Neural progenitor cell (in vitro differentiated cells): ENCODE results near the gene FYTTD1. TPM values are rescaled to one million over a fixed set of nuclear protein-coding genes. Genes with fewer than 3 reads are reported as not detected.

Source experiments
- DNase-seq: peaks from one replicate; pipeline ENCODE4 v3.0.0-alpha.2; 2016; ENCODE audit warnings: low spot score
- H2AFZ ChIP-seq: fragments of 200-600 bp; sonication (generic); replicated peaks from 2 replicates; pipeline ENCODE4 v1.6.1; 2016; ENCODE audit warnings: antibody characterized with exemption
- H3F3A ChIP-seq: fragments of 200-600 bp; sonication (generic); 2 replicates; pipeline ENCODE4 v1.6.1; 2016; ENCODE audit warnings: antibody characterized with exemption, low read depth
- H3K27ac ChIP-seq: fragments of 200-600 bp; sonication (generic); 2 replicates; pipeline ENCODE4 v1.5.1; 2016; ENCODE audit warnings: mild to moderate bottlenecking
- H3K27me3 ChIP-seq: fragments of 200-600 bp; sonication (generic); 2 replicates; pipeline ENCODE4 v1.6.1; 2016; ENCODE audit warnings: mild to moderate bottlenecking, moderate library complexity
- H3K36me3 ChIP-seq: fragments of 200-600 bp; sonication (generic); 2 replicates; pipeline ENCODE4 v1.5.1; 2016
- H3K4me1 ChIP-seq: fragments of 200-600 bp; sonication (generic); 2 replicates; pipeline ENCODE4 v1.6.1; 2016; ENCODE audit warnings: mixed run types
- H3K4me2 ChIP-seq: fragments of 200-600 bp; sonication (generic); 2 replicates; pipeline ENCODE4 v1.6.1; 2016
- H3K4me3 ChIP-seq: fragments of 200-600 bp; sonication (generic); 2 replicates; pipeline ENCODE4 v1.5.1; 2016
- H3K79me2 ChIP-seq: fragments of 200-600 bp; sonication (generic); 2 replicates; pipeline ENCODE4 v1.6.1; 2016; ENCODE audit warnings: low read depth
- H3K9ac ChIP-seq: fragments of 200-600 bp; sonication (generic); 2 replicates; pipeline ENCODE4 v1.6.1; 2016
- H3K9me3 ChIP-seq: fragments of 200-600 bp; sonication (generic); 2 replicates; pipeline ENCODE4 v1.5.1; 2016; ENCODE audit warnings: low read depth
- H4K20me1 ChIP-seq: fragments of 200-600 bp; sonication (generic); 2 replicates; pipeline ENCODE4 v1.6.1; 2016; ENCODE audit warnings: low read depth
- H3K27ac Mint-ChIP-seq: 3 replicates; pipeline ENCODE4 v1.8.0; 2021; ENCODE audit warnings: mixed read lengths
- H3K27me3 Mint-ChIP-seq: 2 replicates; pipeline ENCODE4 v1.8.0; 2022; ENCODE audit warnings: low read depth, mild to moderate bottlenecking, inconsistent platforms, moderate library complexity, mixed read lengths; ENCODE audit not compliant: insufficient read depth
- H3K36me3 Mint-ChIP-seq: 3 replicates; pipeline ENCODE4 v1.8.0; 2021; ENCODE audit warnings: mixed read lengths
- H3K4me1 Mint-ChIP-seq: 3 replicates; pipeline ENCODE4 v1.8.0; 2021; ENCODE audit warnings: mixed read lengths
- H3K4me3 Mint-ChIP-seq: 3 replicates; pipeline ENCODE4 v1.8.0; 2021; ENCODE audit warnings: mild to moderate bottlenecking, moderate library complexity, mixed read lengths
- H3K9me3 Mint-ChIP-seq: 3 replicates; pipeline ENCODE4 v1.8.0; 2020; ENCODE audit warnings: mixed read lengths
- CTCF ChIP-seq: fragments of 200-600 bp; sonication (generic); IDR thresholded peaks from 2 replicates; pipeline ENCODE4 v1.5.1; 2017; ENCODE audit warnings: antibody characterized with exemption, mild to moderate bottlenecking
- EZH2 ChIP-seq: fragments of 200-600 bp; sonication (generic); IDR thresholded peaks from 2 replicates; pipeline ENCODE4 v1.6.1; 2017; ENCODE audit warnings: antibody characterized with exemption, mild to moderate bottlenecking, moderate library complexity
- EZH2phosphoT487 ChIP-seq: fragments of 200-600 bp; sonication (generic); IDR thresholded peaks from 2 replicates; pipeline ENCODE4 v1.6.1; 2017; ENCODE audit warnings: antibody characterized with exemption
- total RNA-seq: library from RNA; depleted of rRNA; stranded (reverse); fragments of >200 nt; gene quantifications from 2 replicates; pipeline ENCODE4 v1.2.3, GENCODE V29; 2015; ENCODE audit warnings: low replicate concordance

FYTTD1 gene, protein sequence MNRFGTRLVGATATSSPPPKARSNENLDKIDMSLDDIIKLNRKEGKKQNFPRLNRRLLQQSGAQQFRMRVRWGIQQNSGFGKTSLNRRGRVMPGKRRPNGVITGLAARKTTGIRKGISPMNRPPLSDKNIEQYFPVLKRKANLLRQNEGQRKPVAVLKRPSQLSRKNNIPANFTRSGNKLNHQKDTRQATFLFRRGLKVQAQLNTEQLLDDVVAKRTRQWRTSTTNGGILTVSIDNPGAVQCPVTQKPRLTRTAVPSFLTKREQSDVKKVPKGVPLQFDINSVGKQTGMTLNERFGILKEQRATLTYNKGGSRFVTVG
- total RNA-seq: 38.4 and 104 TPM in 2 replicates

DNA sequence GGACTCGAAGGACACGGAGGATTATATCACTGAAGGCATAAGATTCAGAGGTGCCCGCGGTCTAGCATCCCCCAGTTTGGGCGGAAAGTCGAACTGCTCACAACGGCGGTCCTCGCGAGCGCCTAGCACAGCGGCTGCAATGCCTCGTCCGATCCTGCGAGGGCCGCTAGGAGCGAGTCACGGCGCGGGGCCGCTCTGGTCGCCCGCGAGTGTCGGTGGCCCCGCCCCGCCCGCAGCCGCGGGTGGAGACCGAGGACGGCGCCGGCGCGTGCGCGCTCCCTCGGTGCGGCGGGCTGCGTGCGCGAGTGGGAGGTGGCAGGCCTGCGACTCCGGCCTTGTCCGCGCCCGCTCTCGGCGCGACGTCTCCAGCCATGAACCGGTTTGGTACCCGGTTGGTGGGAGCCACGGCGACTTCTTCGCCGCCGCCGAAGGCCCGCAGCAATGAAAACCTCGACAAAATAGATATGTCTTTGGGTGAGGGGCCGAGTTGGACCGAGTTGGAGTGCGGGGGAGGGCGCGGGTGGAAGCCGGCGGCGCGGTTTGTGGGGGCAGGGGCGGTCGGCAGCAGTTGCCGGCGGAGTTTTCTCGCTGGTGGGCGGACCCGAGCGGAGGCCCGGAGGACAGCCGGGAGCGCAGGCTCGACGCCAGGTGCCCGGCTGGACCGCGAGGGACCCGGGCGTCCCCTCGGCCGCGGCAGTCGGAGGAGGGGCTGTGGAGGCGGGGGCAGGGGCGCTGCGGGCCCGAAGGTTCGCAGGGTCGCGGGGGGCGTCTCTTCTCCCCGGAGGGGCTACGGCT lies at the start of gene FYTTD1:
Gene FYTTD1 (plus strand): TSS at position 283 of the 795 bp plus-strand sequence. CDS start 89 bp downstream, at position 372.
- Mint-ChIP-seq H3K4me3 (peak within 1 kb of the TSS; percentile 99), H3K27me3 (peaks cover 10% of the 10 kb centered on the region), H3K27ac (peak within 1 kb of the TSS; percentile 53), H3K9me3 (no peaks in the 10 kb centered on the region), H3K36me3 (peaks cover under 1% of the 10 kb centered on the region), H3K4me1 (peaks cover 33% of the 10 kb centered on the region)
- Histone ChIP-seq H3K4me3 (peak within 1 kb of the TSS; percentile 77), H3K36me3 (no peaks in the 10 kb centered on the region), H3K4me1 (peaks cover 9% of the 10 kb centered on the region), H3K79me2 (peaks cover 39% of the 10 kb centered on the region), H4K20me1 (peaks cover 42% of the 10 kb centered on the region), H2AFZ (peak within 1 kb of the TSS; percentile 83), H3K27me3 (peaks cover 35% of the 10 kb centered on the region), H3F3A (peaks cover 36% of the 10 kb centered on the region), H3K27ac (no peak within 1 kb of the TSS), H3K9me3 (no peaks in the 10 kb centered on the region), H3K4me2 (peak within 1 kb of the TSS; percentile 77), H3K9ac (peak within 1 kb of the TSS; percentile 22)
- TF ChIP-seq EZH2phosphoT487 (no peak), EZH2 (peak; percentile 53), CTCF (peak; percentile 43)
- peak; percentile 90 for DNase-seq

GRCh38 chr3:197700095-197700494 lies 49.6 kb upstream of the FYTTD1 start:
- Histone ChIP-seq H3K4me1 (no peaks in the 10 kb centered on the region), H3K4me2 (no peak overlapping the region), H3K27ac (no peak overlapping the region), H3K27me3 (no peaks in the 10 kb centered on the region), H3K9me3 (no peaks in the 10 kb centered on the region), H3K4me3 (no peak overlapping the region), H2AFZ (no peak overlapping the region), H3K9ac (no peak overlapping the region), H3K36me3 (no peaks in the 10 kb centered on the region), H3F3A (no peaks in the 10 kb centered on the region), H3K79me2 (no peaks in the 10 kb centered on the region), H4K20me1 (no peaks in the 10 kb centered on the region)
- Mint-ChIP-seq H3K4me3 (no peak overlapping the region), H3K4me1 (no peaks in the 10 kb centered on the region), H3K9me3 (no peaks in the 10 kb centered on the region), H3K27me3 (peaks cover 2% of the 10 kb centered on the region), H3K27ac (no peak overlapping the region), H3K36me3 (peaks cover 46% of the 10 kb centered on the region)
- DNase-seq: no peak
- TF ChIP-seq EZH2: no peak

DNA sequence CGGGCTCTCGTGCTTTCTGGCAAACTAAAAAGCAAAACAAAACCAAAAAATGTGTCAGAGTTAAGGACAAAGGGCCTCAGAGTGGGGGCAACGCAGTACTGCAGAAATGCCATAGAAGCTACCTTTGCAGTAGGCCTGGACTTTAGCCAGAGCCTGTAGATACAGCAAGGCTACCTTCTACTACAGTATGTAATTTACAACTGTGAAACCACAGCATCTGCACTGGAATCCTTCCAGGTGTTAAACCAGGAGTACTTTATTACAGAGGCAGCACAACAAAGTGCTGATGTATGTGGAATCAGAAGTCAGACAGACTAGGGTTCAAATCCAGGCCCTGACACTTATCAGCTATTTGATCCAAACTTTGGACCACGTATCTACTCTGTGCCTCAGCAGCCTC lies 47.8 kb upstream of the FYTTD1 start:
- Histone ChIP-seq H3K4me1 (no peaks in the 10 kb centered on the region), H3K4me2 (no peak overlapping the region), H3K36me3 (no peaks in the 10 kb centered on the region), H2AFZ (no peak overlapping the region), H3F3A (no peaks in the 10 kb centered on the region), H4K20me1 (no peaks in the 10 kb centered on the region), H3K9ac (no peak overlapping the region), H3K27ac (no peak overlapping the region), H3K27me3 (no peaks in the 10 kb centered on the region), H3K4me3 (no peak overlapping the region), H3K79me2 (no peaks in the 10 kb centered on the region), H3K9me3 (no peaks in the 10 kb centered on the region)
- H3K27me3 Mint-ChIP-seq: peaks cover 2% of the 10 kb centered on the region
- no peaks in the 10 kb centered on the region for H3K4me1 Mint-ChIP-seq
- no peak for TF ChIP-seq EZH2
- TF ChIP-seq CTCF: no peak
- TF ChIP-seq EZH2phosphoT487: no peak
- no peak for DNase-seq
- no peak overlapping the region for H3K27ac Mint-ChIP-seq
- H3K36me3 Mint-ChIP-seq: peaks cover 36% of the 10 kb centered on the region
- no peaks in the 10 kb centered on the region for H3K9me3 Mint-ChIP-seq
- H3K4me3 Mint-ChIP-seq: no peak overlapping the region
